Testis (tissue), 3 donors: ENCODE measurements around the gene TNIP3. TPM values are rescaled to one million over a fixed set of nuclear protein-coding genes. Genes with fewer than 3 reads are reported as not detected.

Experiments used
- DNase-seq: peaks from one replicate; pipeline ENCODE4 v3.0.0-alpha.2; 2019
- H3K27ac ChIP-seq, 2 donors: fragments of 200-600 bp; sonication (generic); one replicate each; pipeline ENCODE4 v1.5.1; 2019
- H3K27me3 ChIP-seq: fragments of 200-600 bp; sonication (generic); one replicate; pipeline ENCODE4 v1.5.1; 2019
- H3K36me3 ChIP-seq: fragments of 200-600 bp; sonication (generic); one replicate; pipeline ENCODE4 v1.5.1; 2017; ENCODE audit warnings: low read depth; ENCODE audit errors: missing control alignments
- H3K4me1 ChIP-seq: fragments of 200-600 bp; sonication (generic); one replicate; pipeline ENCODE4 v1.5.1; 2019
- H3K4me3 ChIP-seq, 2 donors: fragments of 200-600 bp; sonication (generic); one replicate each; pipeline ENCODE4 v1.5.1; 2017 to 2019
- H3K9me3 ChIP-seq: fragments of 200-600 bp; sonication (generic); one replicate; pipeline ENCODE4 v1.5.1; 2017
- POLR2A ChIP-seq: fragments of 450-650 bp; IDR thresholded peaks from one replicate; pipeline ENCODE4 v1.6.1; 2017; ENCODE audit warnings: antibody characterized with exemption, mild to moderate bottlenecking, moderate library complexity
- WGBS, 2 donors: methylation state at CpG; one replicate each; pipeline ENCODE4 v1.1.5; 2018; 5-methylcytosine and 5-hydroxymethylcytosine counted together
- intact Hi-C: fragments of 100-400 bp; cut with DNase I; formaldehyde crosslinking; loops from one replicate; pipeline ENCODE4 v1.15.1; 2023; ENCODE audit warnings: low total_unique reads
- polyA plus RNA-seq: library from polyadenylated mRNA; stranded (reverse); fragments of 350-450 nt; fragmentation: Illumina TruSeq; extraction: RNeasy Lipid Tissue Mini Kit (QIAGEN cat#74804); gene quantifications from one replicate; pipeline ENCODE4 v1.2.3, GENCODE V29; 2014; ENCODE audit warnings: low read depth, low replicate concordance; ENCODE audit not compliant: insufficient read depth
- total RNA-seq, 2 donors: library from RNA; depleted of rRNA; stranded (reverse); fragments of >200 nt; gene quantifications; one replicate each; pipeline ENCODE4 v1.2.3, GENCODE V29; 2016
- TF ChIP-seq, protein P1 (sequence below), 3 experiments: fragments of 450-650 bp in 2 of 3; fragments of 200-600 bp in 1 of 3; sonication (generic) in 1 of 3; IDR thresholded peaks; one replicate each; pipeline ENCODE4 v1.5.1; 2016 to 2019; ENCODE audit warnings: antibody characterized with exemption in 3 of 3, mild to moderate bottlenecking in 2 of 3, moderate library complexity in 1 of 3

TNIP3 gene
- total and polyA plus RNA-seq, 3 donors from 2014 or later = 0.43 to 1.1 (median 0.80) TPM

DNA sequence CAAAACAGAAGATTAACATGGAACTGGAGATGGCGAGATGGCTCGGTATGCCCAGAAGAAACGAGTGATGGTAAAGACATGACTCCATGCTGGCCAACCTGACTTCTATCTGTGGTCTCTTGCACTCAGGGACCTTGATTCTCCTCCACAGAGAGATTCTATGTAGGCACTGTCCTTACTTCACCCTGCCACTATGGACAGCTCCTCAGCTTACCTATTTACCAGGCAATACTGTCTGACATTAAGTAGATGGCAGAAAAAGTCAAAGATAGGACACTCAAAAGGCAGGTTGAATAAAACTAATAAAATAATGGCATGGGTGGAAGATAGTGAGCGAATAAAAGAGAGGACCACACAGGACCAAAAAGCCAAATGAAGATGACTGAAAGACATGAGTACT, 56.6 kb downstream of the TNIP3 start:
- Histone ChIP-seq H3K27ac (no peak overlapping the region), H3K36me3 (no peaks in the 10 kb centered on the region), H3K4me1 (no peaks in the 10 kb centered on the region), H3K27me3 (no peaks in the 10 kb centered on the region), H3K4me3 (no peak overlapping the region), H3K9me3 (no peaks in the 10 kb centered on the region)
- TF ChIP-seq, protein P1, sequence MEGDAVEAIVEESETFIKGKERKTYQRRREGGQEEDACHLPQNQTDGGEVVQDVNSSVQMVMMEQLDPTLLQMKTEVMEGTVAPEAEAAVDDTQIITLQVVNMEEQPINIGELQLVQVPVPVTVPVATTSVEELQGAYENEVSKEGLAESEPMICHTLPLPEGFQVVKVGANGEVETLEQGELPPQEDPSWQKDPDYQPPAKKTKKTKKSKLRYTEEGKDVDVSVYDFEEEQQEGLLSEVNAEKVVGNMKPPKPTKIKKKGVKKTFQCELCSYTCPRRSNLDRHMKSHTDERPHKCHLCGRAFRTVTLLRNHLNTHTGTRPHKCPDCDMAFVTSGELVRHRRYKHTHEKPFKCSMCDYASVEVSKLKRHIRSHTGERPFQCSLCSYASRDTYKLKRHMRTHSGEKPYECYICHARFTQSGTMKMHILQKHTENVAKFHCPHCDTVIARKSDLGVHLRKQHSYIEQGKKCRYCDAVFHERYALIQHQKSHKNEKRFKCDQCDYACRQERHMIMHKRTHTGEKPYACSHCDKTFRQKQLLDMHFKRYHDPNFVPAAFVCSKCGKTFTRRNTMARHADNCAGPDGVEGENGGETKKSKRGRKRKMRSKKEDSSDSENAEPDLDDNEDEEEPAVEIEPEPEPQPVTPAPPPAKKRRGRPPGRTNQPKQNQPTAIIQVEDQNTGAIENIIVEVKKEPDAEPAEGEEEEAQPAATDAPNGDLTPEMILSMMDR (IDR thresholded peaks at IDR 0.05) = no peak
- TF ChIP-seq POLR2A = no peak
- WGBS, 2 donors = 92 to 94% methylated on average over 4 of the region's 4 CpGs
- no peak for DNase-seq
- intact Hi-C loops = no loop called here

DNA sequence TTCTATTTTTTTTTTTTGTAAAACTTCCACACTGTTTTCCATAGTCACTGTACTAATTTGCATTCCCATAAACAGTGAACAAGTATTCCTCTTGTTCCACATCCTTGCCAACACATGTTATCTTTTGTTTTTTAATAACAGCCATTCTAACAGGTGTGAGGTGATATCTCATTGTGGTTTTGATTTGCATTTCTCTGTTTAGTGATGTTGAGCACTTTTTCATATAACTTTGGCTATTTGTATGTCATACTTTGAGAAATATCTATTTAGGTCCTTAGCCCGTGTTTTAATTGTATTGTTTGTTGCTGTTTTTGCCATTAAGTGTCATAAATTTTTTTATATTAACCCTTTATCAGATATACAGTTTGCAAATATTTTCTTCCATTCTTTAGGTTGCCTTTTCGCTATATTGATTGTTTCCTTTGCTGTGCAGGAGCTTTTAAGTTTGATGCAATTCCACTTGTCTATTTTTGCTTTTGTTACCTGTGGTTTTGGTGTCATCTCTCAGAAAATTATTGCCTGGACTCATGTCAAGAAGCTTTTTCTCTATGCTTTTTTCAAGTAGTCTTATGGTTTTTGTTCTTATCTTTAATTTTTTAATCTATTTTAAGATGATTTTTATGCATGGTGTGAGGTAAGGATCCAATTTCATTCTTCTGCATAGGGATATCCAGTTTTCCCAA, 63.9 kb downstream of the TNIP3 start:
- intact Hi-C loops = no loop called here
- no peak for DNase-seq
- Histone ChIP-seq H3K9me3 (no peaks in the 10 kb centered on the region), H3K27ac (no peak overlapping the region), H3K36me3 (no peaks in the 10 kb centered on the region), H3K27me3 (no peaks in the 10 kb centered on the region), H3K4me3 (no peak overlapping the region), H3K4me1 (no peaks in the 10 kb centered on the region)
- WGBS, 2 donors = 81 to 87% methylated on average over 2 of the region's 2 CpGs
- TF ChIP-seq POLR2A = no peak
- TF ChIP-seq, protein P1 (IDR thresholded peaks at IDR 0.05) = no peak

DNA sequence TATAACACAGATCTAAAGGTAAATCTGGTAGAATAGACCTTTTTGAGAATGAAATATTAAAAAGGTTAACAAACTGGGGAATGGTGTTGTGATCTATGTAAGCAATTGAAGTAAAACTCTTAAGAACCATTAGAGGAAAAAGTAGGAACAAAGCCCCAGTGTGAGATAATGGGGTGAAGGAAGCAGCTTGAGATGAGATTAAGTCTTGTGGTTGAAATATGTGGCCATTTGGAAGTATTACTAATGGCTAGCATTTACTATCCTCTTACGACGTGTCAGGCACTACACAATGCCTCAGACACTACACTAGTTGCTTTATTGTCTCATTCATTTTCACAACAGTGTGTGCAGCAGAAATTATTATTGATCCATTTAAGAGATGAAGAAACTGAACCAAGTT, 65.9 kb downstream of the TNIP3 start:
- no peaks in the 10 kb centered on the region for H3K9me3 ChIP-seq
- H3K4me1 ChIP-seq = no peaks in the 10 kb centered on the region
- 70 to 71% methylated on average over 2 of the region's 2 CpGs for WGBS, 2 donors
- no peaks in the 10 kb centered on the region for H3K27me3 ChIP-seq
- H3K36me3 ChIP-seq = no peaks in the 10 kb centered on the region
- H3K27ac ChIP-seq = no peak overlapping the region
- intact Hi-C loops = loop anchor here (10.0 kb wide), 1 partner anchor 943 kb away; no protein-coding TSS in a partner anchor
- DNase-seq = no peak
- no peak for TF ChIP-seq POLR2A
- TF ChIP-seq, protein P1 (IDR thresholded peaks at IDR 0.05) = no peak
- no peak overlapping the region for H3K4me3 ChIP-seq

DNA sequence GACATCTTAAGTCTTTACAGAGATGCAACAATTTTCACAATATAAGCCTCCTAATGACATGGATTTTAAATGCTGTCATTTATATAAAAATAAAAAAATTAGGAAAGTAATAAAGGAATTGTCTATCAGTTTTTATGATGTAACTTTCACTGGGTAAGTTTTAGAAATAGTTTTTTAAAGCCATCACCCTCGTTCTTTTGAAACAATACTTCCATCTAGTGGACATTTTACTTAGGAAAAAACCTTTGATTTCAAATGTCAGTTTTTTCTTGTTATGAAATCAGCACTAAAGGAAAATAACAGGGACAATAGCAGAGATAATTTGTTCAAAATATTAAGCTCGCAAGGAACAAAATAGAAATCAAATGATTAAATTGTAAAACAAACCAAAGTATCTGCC, 67.5 kb downstream of the TNIP3 start:
- 33 to 36% methylated on average over 2 of the region's 2 CpGs for WGBS, 2 donors
- no peak overlapping the region for H3K4me3 ChIP-seq
- intact Hi-C loops = loop anchor here (10.0 kb wide), 1 partner anchor 942 kb away; no protein-coding TSS in a partner anchor
- no peak for DNase-seq
- no peaks in the 10 kb centered on the region for H3K9me3 ChIP-seq
- H3K27me3 ChIP-seq = no peaks in the 10 kb centered on the region
- TF ChIP-seq, protein P1 (IDR thresholded peaks at IDR 0.05) = peak in 2 of 3 experiments; percentile 25 to 54
- no peak for TF ChIP-seq POLR2A
- no peaks in the 10 kb centered on the region for H3K4me1 ChIP-seq
- H3K36me3 ChIP-seq = no peaks in the 10 kb centered on the region
- no peak overlapping the region for H3K27ac ChIP-seq

DNA sequence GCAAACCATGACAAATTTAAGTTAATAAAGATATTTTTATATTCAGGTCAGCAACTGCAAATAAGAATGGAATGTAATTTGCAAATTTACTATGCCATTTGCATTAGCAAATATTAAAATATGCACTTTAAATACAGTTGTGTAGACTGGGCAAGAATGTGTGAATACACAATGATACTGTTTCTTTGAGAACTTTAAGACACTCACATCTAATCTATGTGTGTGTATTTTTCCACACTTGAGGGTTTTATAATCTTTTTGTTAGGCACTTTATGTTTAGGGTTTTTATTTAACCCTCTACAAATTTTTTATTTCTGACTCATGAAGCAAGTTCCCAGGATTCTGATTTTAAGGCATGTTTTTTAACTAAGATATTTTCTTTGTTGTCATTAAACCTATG, 67.9 kb downstream of the TNIP3 start:
- H3K9me3 ChIP-seq = no peaks in the 10 kb centered on the region
- H3K4me1 ChIP-seq = no peaks in the 10 kb centered on the region
- no peak for DNase-seq
- H3K27ac ChIP-seq = no peak overlapping the region
- no peak overlapping the region for H3K4me3 ChIP-seq
- no peaks in the 10 kb centered on the region for H3K27me3 ChIP-seq
- intact Hi-C loops = loop anchor here (10.0 kb wide), 1 partner anchor 941 kb away; no protein-coding TSS in a partner anchor
- no peaks in the 10 kb centered on the region for H3K36me3 ChIP-seq
- TF ChIP-seq, protein P1 (IDR thresholded peaks at IDR 0.05) = no peak
- TF ChIP-seq POLR2A = no peak
